ENCODE measurements around the gene D2HGDH.
"Not testable (repeated sequence)": the region's sequence is repeated elsewhere in the genome, so short reads cannot be mapped to it uniquely, and the experiment has no call there.

The D2HGDH gene

DNA sequence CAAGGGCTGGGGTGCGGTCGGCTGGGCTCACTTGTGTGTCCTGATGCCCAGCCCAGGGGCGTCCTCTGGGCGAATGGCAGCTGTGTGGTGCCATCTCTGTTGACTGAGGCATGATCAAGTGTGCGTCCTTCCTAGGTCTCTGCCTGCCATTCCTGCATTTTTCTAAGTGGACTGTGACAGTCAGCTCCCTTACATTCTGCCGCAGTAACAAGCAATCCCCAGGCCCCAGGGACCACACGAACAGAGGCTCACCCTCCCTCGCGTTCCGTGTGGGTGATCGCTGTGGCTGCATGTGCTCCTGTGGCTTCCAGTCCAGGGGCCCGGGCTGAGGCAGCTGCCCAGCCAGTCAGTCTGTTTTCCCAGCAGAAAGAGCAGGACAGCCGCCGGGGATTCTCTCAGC, 17.8 kb downstream of the D2HGDH start:
- Histone ChIP-seq H3K4me3 (ENCODE audit: low read depth in 1 of 2, low read length in 2 of 2) (no peak overlapping the region), H3K9me3 (ENCODE audit: low read length) (no peaks in the 10 kb centered on the region), H3K27me3 (ENCODE audit: control insufficient read depth in 1 of 2, insufficient read depth in 2 of 2, low read length in 2 of 2) (no peaks in the 10 kb centered on the region), H3K27ac (ENCODE audit: low read depth, low read length) (no peak overlapping the region), H3K36me3 (ENCODE audit: insufficient read depth, low read length) (peaks cover 28% of the 10 kb centered on the region), H3K9ac (ENCODE audit: low read length) (no peak overlapping the region), H3K4me1 (ENCODE audit: insufficient read depth, low read length) (no peaks in the 10 kb centered on the region)

DNA sequence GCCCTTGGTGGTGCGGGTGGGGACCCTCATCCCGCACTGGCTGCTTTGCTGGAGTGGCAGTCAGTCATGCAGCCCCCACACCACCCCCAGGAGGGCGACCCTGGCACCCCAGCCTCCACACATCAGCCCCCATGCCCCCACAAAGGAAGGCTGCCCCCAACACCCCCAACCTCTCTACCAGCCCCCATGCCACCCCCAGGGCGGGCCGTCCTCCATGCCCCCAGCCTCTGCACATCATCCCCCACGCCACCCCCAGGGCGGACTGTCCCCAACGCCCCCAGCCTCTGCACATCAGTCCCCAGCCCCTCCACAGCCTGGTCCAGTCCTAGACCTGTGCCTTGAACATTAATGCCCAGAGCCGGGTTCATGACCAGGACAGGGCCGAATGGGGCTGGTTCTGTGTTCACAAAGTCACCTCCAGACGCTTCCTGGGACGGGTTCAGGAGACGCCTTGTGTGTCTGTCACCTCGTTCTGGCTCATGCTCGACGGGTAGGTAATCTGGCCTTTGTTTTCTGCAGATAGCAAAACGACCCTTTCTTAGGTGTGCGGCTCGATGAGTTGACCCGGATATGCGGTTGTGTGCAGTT, 18.4 kb downstream of the D2HGDH start:
- Histone ChIP-seq H3K4me3 (ENCODE audit: low read depth in 1 of 2, low read length in 2 of 2) (no peak overlapping the region), H3K27ac (ENCODE audit: low read depth, low read length) (no peak overlapping the region), H3K36me3 (ENCODE audit: insufficient read depth, low read length) (peaks cover 28% of the 10 kb centered on the region), H3K9ac (ENCODE audit: low read length) (no peak overlapping the region), H3K9me3 (ENCODE audit: low read length) (no peaks in the 10 kb centered on the region), H3K4me1 (ENCODE audit: insufficient read depth, low read length) (no peaks in the 10 kb centered on the region), H3K27me3 (ENCODE audit: control insufficient read depth in 1 of 2, insufficient read depth in 2 of 2, low read length in 2 of 2) (no peaks in the 10 kb centered on the region)

DNA sequence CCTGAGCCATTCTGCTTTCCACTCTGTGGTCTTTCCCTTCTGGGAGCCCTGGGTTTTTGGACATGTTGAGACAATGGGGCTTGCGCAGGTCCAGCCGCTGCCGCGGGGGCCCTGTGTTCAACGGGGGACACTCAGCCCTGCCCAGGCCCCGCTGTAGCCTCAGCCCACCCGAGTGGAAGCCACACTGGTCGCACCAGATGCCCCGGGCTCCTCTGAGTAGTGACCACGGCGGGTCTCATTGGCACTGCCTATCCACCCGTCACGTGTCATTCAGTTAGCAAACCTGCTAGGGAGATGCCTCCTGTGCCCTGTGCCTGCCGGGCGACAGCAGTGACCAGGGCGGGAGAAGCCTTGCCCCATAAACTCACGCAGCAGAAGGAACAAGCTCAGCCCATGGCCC, 19.1 kb downstream of the D2HGDH start:
- Histone ChIP-seq H3K9ac (ENCODE audit: low read length) (no peak overlapping the region), H3K4me3 (ENCODE audit: low read depth in 1 of 2, low read length in 2 of 2) (no peak overlapping the region), H3K36me3 (ENCODE audit: insufficient read depth, low read length) (peaks cover 28% of the 10 kb centered on the region), H3K27me3 (ENCODE audit: control insufficient read depth in 1 of 2, insufficient read depth in 2 of 2, low read length in 2 of 2) (no peaks in the 10 kb centered on the region), H3K27ac (ENCODE audit: low read depth, low read length) (no peak overlapping the region), H3K4me1 (ENCODE audit: insufficient read depth, low read length) (no peaks in the 10 kb centered on the region), H3K9me3 (ENCODE audit: low read length) (no peaks in the 10 kb centered on the region)

DNA sequence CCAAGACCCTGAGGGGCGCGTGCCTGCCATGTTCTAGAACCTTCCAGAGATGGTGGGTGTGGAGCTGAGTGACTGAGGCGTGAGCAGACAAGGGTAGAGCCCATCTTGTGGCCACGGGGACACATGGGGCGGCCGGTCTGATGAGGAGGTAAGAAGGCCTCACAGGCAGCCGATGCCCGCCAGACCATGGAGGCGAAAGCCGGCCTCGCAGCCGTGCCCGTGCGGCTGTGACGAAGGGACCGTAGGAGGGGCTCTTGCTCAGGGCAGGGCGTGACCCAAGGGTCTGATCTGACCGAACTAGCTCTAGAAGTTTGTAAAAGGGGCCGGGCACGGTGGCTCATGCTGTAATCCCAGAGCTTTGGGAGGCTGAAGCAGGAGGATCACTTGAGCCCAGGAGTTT, 19.6 kb downstream of the D2HGDH start:
- no peak overlapping the region for H3K27ac ChIP-seq (ENCODE audit: low read depth, low read length)
- H3K9me3 ChIP-seq (ENCODE audit: low read length) = no peaks in the 10 kb centered on the region
- H3K4me3 ChIP-seq (ENCODE audit: low read depth in 1 of 2, low read length in 2 of 2) = no peak overlapping the region
- no peaks in the 10 kb centered on the region for H3K27me3 ChIP-seq (ENCODE audit: control insufficient read depth in 1 of 2, insufficient read depth in 2 of 2, low read length in 2 of 2)
- H3K4me1 ChIP-seq (ENCODE audit: insufficient read depth, low read length) = no peaks in the 10 kb centered on the region
- H3K36me3 ChIP-seq (ENCODE audit: insufficient read depth, low read length) = peaks cover 26% of the 10 kb centered on the region
- no peak overlapping the region for H3K9ac ChIP-seq (ENCODE audit: low read length)

DNA sequence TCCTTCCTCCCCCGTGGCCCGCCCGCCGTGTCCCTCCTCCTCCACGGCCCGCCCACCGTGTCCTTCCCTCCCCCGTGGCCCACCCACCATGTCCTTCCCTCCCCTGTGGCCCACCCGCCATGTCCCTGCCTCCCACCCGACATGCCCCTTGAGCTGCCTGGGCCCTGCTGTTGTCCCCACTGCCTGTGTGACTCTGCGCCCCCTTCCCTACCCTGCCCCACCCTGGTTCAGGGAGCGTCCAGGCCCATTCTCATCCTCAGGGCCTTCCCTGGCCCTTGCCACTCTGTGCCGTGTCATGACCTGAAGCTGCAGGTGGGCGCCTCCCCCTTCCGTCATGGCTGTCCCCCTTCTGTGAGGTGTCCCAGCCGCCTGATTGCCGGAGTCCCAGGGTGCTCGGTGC, 20.7 kb downstream of the D2HGDH start:
- Histone ChIP-seq H3K36me3 (ENCODE audit: insufficient read depth, low read length) (peaks cover 24% of the 10 kb centered on the region), H3K27ac (ENCODE audit: low read depth, low read length) (no peak overlapping the region), H3K9ac (ENCODE audit: low read length) (no peak overlapping the region)

DNA sequence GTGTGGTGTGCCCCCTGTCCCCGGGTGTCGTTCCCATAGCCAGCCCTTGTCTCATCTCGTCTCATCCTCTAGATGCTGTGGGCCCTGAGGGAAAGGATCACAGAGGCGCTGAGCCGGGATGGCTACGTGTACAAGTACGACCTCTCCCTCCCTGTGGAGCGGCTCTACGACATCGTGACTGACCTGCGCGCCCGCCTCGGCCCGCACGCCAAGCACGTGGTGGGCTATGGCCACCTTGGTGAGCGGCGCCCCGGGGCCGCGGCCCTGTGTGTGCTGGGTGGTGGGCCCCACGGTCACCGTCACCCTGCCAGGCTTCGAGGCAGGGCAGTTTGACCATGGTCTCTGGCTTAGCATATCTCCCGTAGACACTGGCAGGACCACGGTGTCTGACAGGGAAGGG, 21.3 kb downstream of the D2HGDH start:
- H3K27ac ChIP-seq (ENCODE audit: low read depth, low read length) = no peak overlapping the region
- H3K36me3 ChIP-seq (ENCODE audit: insufficient read depth, low read length) = peaks cover 24% of the 10 kb centered on the region
- no peaks in the 10 kb centered on the region for H3K4me1 ChIP-seq (ENCODE audit: insufficient read depth, low read length)

More for the DNA sequence above, 20.7 kb downstream of the D2HGDH start:
- no peaks in the 10 kb centered on the region for H3K9me3 ChIP-seq (ENCODE audit: low read length)
- H3K4me3 ChIP-seq (ENCODE audit: low read depth in 1 of 2, low read length in 2 of 2) = no peak overlapping the region
- H3K4me1 ChIP-seq (ENCODE audit: insufficient read depth, low read length) = no peaks in the 10 kb centered on the region
- no peaks in the 10 kb centered on the region for H3K27me3 ChIP-seq (ENCODE audit: control insufficient read depth in 1 of 2, insufficient read depth in 2 of 2, low read length in 2 of 2)

DNA sequence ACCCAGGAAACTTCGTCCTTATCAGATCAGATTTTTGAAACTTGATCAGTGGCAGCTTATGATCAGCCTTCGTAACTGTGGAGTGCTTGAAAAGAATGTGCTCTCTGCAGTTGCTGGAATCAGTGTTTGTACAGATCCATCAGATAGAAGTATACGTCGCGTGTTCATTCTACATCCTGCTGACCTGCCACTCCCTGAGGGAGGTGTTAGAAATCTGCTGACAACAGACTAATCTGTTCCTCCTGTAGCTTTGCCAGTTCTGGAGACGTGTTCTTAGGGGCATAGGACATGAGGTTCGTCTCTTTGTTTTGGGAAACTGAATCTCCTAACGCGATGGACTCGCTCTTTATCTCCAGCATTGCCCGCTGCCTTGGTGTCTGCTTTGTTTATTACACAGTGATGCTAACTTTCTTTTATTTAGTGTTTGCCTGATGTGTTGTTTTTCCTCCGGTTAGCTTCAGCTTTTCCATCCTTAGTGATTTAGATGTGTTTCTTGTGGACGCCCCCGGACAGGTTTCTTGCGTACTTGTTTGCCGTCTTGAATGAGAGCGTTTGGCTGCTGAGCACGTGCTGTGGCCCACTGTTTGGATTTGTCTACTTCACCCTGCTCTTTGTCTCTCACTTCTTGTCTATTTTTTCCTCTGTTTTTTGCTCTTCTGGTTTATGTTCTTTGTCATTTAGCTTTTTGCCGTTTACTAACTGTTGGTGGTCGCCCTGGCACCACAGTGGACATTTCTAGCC, 24.8 kb downstream of the D2HGDH start:
- Histone ChIP-seq H3K4me1 (ENCODE audit: insufficient read depth, low read length) (no peaks in the 10 kb centered on the region), H3K9ac (ENCODE audit: low read length) (no peak overlapping the region), H3K36me3 (ENCODE audit: insufficient read depth, low read length) (peaks cover 22% of the 10 kb centered on the region), H3K4me3 (ENCODE audit: low read depth in 1 of 2, low read length in 2 of 2) (no peak overlapping the region), H3K27ac (ENCODE audit: low read depth, low read length) (no peak overlapping the region), H3K9me3 (ENCODE audit: low read length) (no peaks in the 10 kb centered on the region), H3K27me3 (ENCODE audit: control insufficient read depth in 1 of 2, insufficient read depth in 2 of 2, low read length in 2 of 2) (no peaks in the 10 kb centered on the region)

More for the DNA sequence above, 21.3 kb downstream of the D2HGDH start:
- Histone ChIP-seq H3K9ac (ENCODE audit: low read length) (no peak overlapping the region), H3K4me3 (ENCODE audit: low read depth in 1 of 2, low read length in 2 of 2) (no peak overlapping the region), H3K9me3 (ENCODE audit: low read length) (no peaks in the 10 kb centered on the region), H3K27me3 (ENCODE audit: control insufficient read depth in 1 of 2, insufficient read depth in 2 of 2, low read length in 2 of 2) (no peaks in the 10 kb centered on the region)

DNA sequence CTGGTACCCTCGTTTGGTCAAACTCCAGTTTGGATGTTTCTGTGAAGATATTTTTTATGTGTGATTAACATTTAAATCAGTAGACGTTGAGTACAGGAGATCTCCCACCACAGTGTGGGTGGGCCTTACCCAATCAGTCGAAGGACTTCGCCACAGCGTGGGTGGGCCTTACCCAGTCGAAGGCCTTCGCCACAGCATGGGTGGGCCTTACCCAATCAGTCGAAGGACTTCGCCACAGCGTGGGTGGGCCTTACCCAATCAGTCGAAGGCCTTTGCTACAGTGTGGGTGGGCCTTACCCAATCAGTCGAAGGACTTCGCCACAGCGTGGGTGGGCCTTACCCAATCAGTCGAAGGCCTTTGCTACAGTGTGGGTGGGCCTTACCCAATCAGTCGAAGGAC, 25.5 kb downstream of the D2HGDH start:
- not testable (repeated sequence) for H3K9ac ChIP-seq (ENCODE audit: low read length); H3K4me1 ChIP-seq (ENCODE audit: insufficient read depth, low read length); H3K9me3 ChIP-seq (ENCODE audit: low read length); H3K27me3 ChIP-seq (ENCODE audit: control insufficient read depth in 1 of 2, insufficient read depth in 2 of 2, low read length in 2 of 2); H3K27ac ChIP-seq (ENCODE audit: low read depth, low read length); H3K4me3 ChIP-seq (ENCODE audit: low read depth in 1 of 2, low read length in 2 of 2)
- peaks cover 22% of the 10 kb centered on the region for H3K36me3 ChIP-seq (ENCODE audit: insufficient read depth, low read length)

DNA sequence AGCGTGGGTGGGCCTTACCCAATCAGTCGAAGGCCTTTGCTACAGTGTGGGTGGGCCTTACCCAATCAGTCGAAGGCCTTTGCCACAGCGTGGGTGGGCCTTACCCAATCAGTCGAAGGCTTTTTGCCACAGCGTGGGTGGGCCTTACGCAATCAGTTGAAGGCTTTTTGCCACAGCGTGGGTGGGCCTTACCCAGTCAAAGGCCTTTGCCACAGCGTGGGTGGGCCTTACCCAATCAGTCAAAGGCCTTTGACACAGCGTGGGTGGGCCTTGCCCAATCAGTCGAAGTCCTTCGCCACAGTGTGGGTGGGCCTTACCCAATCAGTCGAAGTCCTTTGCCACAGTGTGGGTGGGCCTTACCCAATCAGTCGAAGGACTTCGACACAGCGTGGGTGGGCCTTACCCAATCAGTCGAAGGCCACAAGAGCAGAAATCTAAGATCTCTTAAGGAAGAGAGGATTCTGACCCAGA, 25.9 kb downstream of the D2HGDH start:
- no peak overlapping the region for H3K27ac ChIP-seq (ENCODE audit: low read depth, low read length)
- H3K9me3 ChIP-seq (ENCODE audit: low read length) = no peaks in the 10 kb centered on the region
- H3K9ac ChIP-seq (ENCODE audit: low read length) = no peak overlapping the region
- no peaks in the 10 kb centered on the region for H3K4me1 ChIP-seq (ENCODE audit: insufficient read depth, low read length)
- H3K4me3 ChIP-seq (ENCODE audit: low read depth in 1 of 2, low read length in 2 of 2) = no peak overlapping the region
- H3K36me3 ChIP-seq (ENCODE audit: insufficient read depth, low read length) = peaks cover 22% of the 10 kb centered on the region
- no peaks in the 10 kb centered on the region for H3K27me3 ChIP-seq (ENCODE audit: control insufficient read depth in 1 of 2, insufficient read depth in 2 of 2, low read length in 2 of 2)

DNA sequence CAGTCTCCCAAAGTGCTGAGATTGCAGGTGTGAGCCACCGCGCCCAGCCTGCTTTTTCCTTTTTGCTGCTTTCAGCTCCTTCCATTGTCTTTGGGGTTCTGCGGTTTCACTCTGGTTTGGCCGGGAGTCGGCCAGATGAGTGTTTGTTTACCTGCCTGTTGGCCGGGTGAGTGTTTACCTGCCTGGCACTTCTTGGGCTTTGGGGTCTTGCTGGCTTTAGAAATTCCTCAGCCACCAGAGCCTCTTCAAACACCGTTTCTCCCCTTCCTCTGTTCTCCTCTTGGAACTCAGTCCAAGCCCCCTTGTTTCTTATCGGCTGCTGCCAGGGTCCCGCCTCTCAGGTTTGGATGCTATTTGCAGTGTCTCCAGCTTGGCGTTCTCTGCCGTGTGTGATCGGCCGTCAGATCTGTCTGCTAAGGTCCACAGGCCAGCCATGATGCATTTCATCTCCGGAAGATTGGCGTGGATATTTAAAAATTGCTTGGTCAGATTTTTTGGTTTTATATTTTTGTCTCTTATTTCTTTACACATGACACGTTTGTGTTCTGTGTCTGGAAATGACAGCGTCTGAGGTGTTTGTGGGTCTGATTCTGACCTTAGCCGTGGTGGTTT, 28.0 kb downstream of the D2HGDH start:
- Histone ChIP-seq H3K4me3 (ENCODE audit: low read depth in 1 of 2, low read length in 2 of 2) (no peak overlapping the region), H3K9ac (ENCODE audit: low read length) (no peak overlapping the region), H3K4me1 (ENCODE audit: insufficient read depth, low read length) (no peaks in the 10 kb centered on the region), H3K27me3 (ENCODE audit: control insufficient read depth in 1 of 2, insufficient read depth in 2 of 2, low read length in 2 of 2) (no peaks in the 10 kb centered on the region), H3K27ac (ENCODE audit: low read depth, low read length) (no peak overlapping the region), H3K9me3 (ENCODE audit: low read length) (no peaks in the 10 kb centered on the region), H3K36me3 (ENCODE audit: insufficient read depth, low read length) (peaks cover 11% of the 10 kb centered on the region)

DNA sequence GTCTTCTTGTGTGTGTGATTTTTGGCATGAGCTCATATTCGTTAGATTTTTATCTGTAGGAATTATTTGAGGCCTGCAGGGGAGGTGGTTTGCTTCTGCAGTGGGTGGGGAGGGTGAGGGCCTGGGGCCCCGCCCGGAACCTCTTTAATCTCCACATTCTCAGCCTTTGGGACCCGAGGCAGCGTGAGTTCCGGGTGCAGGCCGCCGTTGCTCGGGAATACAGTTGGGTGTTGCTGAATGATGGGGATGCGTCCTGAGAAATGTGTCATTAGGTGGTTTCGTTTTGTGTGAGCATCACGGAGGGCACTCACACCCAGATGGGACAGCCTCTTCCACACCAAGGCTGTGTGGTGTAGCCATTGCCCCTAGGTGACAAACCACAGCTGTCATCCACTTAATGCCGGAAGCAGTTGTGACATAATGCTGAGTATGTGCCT, 28.5 kb downstream of the D2HGDH start:
- no peaks in the 10 kb centered on the region for H3K4me1 ChIP-seq (ENCODE audit: insufficient read depth, low read length)
- H3K27me3 ChIP-seq (ENCODE audit: control insufficient read depth in 1 of 2, insufficient read depth in 2 of 2, low read length in 2 of 2) = no peaks in the 10 kb centered on the region
- no peak overlapping the region for H3K27ac ChIP-seq (ENCODE audit: low read depth, low read length)
- H3K4me3 ChIP-seq (ENCODE audit: low read depth in 1 of 2, low read length in 2 of 2) = no peak overlapping the region
- peaks cover 11% of the 10 kb centered on the region for H3K36me3 ChIP-seq (ENCODE audit: insufficient read depth, low read length)
- no peak overlapping the region for H3K9ac ChIP-seq (ENCODE audit: low read length)
- no peaks in the 10 kb centered on the region for H3K9me3 ChIP-seq (ENCODE audit: low read length)

Data from muscle layer of colon (tissue), 2 donors.